ENCODE results near the gene PARD3.

DNA sequence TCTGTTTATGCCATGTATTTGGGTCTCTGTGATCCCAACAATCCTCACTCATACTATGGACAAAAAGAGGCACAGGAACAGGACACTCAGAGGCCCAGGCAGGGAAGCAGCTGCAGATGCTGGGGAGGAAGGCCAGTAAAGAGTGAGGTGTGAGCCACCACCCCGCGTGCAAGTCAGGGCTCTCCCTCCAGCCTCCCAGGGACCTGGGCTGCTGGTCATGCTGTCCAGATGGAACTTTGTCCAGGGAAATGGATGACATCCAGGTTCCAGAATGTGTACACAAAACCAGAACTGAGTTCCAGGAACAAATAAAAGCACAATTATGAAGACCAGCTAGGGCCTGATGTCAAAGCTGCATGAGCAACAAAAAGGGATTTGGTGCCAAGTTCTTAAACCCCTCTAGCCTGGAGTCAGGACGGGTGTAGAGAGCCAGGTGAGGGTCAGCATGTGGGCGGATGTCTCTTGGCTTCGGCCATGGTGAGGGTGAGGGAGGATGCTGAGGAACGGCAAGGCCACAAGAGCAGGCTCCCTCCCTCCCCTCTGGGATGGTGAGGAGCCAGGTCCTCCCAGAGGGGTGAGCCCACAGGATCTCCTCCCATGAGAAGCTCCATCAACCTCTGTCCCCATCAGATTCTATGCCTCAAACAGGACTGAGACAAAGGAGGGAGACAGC, 739.7 kb downstream of the PARD3 start:
- TF ChIP-seq, protein P1, sequence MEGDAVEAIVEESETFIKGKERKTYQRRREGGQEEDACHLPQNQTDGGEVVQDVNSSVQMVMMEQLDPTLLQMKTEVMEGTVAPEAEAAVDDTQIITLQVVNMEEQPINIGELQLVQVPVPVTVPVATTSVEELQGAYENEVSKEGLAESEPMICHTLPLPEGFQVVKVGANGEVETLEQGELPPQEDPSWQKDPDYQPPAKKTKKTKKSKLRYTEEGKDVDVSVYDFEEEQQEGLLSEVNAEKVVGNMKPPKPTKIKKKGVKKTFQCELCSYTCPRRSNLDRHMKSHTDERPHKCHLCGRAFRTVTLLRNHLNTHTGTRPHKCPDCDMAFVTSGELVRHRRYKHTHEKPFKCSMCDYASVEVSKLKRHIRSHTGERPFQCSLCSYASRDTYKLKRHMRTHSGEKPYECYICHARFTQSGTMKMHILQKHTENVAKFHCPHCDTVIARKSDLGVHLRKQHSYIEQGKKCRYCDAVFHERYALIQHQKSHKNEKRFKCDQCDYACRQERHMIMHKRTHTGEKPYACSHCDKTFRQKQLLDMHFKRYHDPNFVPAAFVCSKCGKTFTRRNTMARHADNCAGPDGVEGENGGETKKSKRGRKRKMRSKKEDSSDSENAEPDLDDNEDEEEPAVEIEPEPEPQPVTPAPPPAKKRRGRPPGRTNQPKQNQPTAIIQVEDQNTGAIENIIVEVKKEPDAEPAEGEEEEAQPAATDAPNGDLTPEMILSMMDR (IDR thresholded peaks at IDR 0.05; ENCODE audit: extremely low read depth in 1 of 2, insufficient read depth in 1 of 2, low read depth in 1 of 2, low read length in 2 of 2), result no peak
- TF ChIP-seq MAX (IDR thresholded peaks at IDR 0.05; ENCODE audit: insufficient read depth, insufficient read length), result no peak
- TF ChIP-seq POLR2A (IDR thresholded peaks at IDR 0.05; ENCODE audit: low read depth, low read length), result no peak
- no peak for TF ChIP-seq EZH2 (IDR thresholded peaks at IDR 0.05; ENCODE audit: borderline replicate concordance, low read depth, low read length, severe bottlenecking)
- no peak for TF ChIP-seq POLR2AphosphoS5 (IDR thresholded peaks at IDR 0.05; ENCODE audit: insufficient read depth, low read depth, low read length)
- TF ChIP-seq MYC (IDR thresholded peaks at IDR 0.05; ENCODE audit: low read depth, low read length), result no peak
- no peak for TF ChIP-seq JUN (IDR thresholded peaks at IDR 0.05; ENCODE audit: borderline replicate concordance, insufficient read depth, insufficient read length, low read depth)
